Keratinocyte (primary cell): ENCODE results near the gene MACROH2A1. TPM values are rescaled to one million over a fixed set of nuclear protein-coding genes. Genes with fewer than 3 reads are reported as not detected.

Source experiments
- DNase-seq: peaks from one replicate; pipeline ENCODE4 v3.0.0-alpha.2; 2011; ENCODE audit warnings: low read depth, missing footprints, low spot score
- FAIRE-seq: peaks from 2 replicates; lab custom pipeline; 2011; peaks lifted over from hg19 to GRCh38; lab: Jason Lieb, UNC
- H2AFZ ChIP-seq: 2 replicates; pipeline ENCODE4 v1.6.0; 2012; ENCODE audit warnings: low read length, control low read depth, inconsistent platforms; ENCODE audit not compliant: control insufficient read depth
- H3K27ac ChIP-seq: 2 replicates; pipeline ENCODE4 v1.5.1; 2011; ENCODE audit warnings: low read length; ENCODE audit not compliant: control insufficient read depth, insufficient read depth
- H3K27me3 ChIP-seq: 3 replicates; pipeline ENCODE4 v1.6.0; 2011; ENCODE audit warnings: low read length; ENCODE audit not compliant: control insufficient read depth, insufficient read depth; ENCODE audit errors: extremely low read depth
- H3K36me3 ChIP-seq, 2 experiments: 2 replicates in 1 of 2; 3 replicates in 1 of 2; pipeline ENCODE4 v1.5.1; 2011; ENCODE audit warnings: low read length in 2 of 2, mild to moderate bottlenecking in 1 of 2; ENCODE audit not compliant: control insufficient read depth in 2 of 2, insufficient read depth in 2 of 2; ENCODE audit errors: extremely low read depth in 1 of 2
- H3K4me1 ChIP-seq: 3 replicates; pipeline ENCODE4 v1.5.1; 2011; ENCODE audit warnings: low read length; ENCODE audit not compliant: control insufficient read depth, insufficient read depth; ENCODE audit errors: extremely low read depth
- H3K4me2 ChIP-seq: 3 replicates; pipeline ENCODE4 v1.6.0; 2011; ENCODE audit warnings: low read depth, low read length; ENCODE audit not compliant: control insufficient read depth, insufficient read depth; ENCODE audit errors: extremely low read depth
- H3K4me3 ChIP-seq, 3 experiments: fragments of 200-600 bp in 1 of 3; sonication (generic) in 1 of 3; 2 replicates in 2 of 3; 3 replicates in 1 of 3; pipeline ENCODE4 v1.5.1; 2011 to 2016; ENCODE audit warnings: low read length in 3 of 3, mild to moderate bottlenecking in 3 of 3, control low read depth in 2 of 3, inconsistent platforms in 1 of 3, low read depth in 1 of 3, mixed read lengths in 1 of 3, mixed run types in 1 of 3, moderate library complexity in 1 of 3; ENCODE audit not compliant: control insufficient read depth in 2 of 3, insufficient read depth in 2 of 3; ENCODE audit errors: extremely low read depth in 1 of 3
- H3K79me2 ChIP-seq: 2 replicates; pipeline ENCODE4 v1.6.0; 2012; ENCODE audit warnings: low read length; ENCODE audit not compliant: control insufficient read depth, insufficient read depth
- H3K9ac ChIP-seq: 3 replicates; pipeline ENCODE4 v1.6.0; 2011; ENCODE audit warnings: low read length; ENCODE audit not compliant: control insufficient read depth, insufficient read depth; ENCODE audit errors: extremely low read depth
- H3K9me1 ChIP-seq: 3 replicates; pipeline ENCODE4 v1.6.0; 2011; ENCODE audit warnings: low read length; ENCODE audit not compliant: control insufficient read depth, insufficient read depth; ENCODE audit errors: extremely low read depth
- H3K9me3 ChIP-seq: 2 replicates; pipeline ENCODE4 v1.5.1; 2012; ENCODE audit warnings: low read depth, low read length; ENCODE audit not compliant: control insufficient read depth
- H4K20me1 ChIP-seq: 3 replicates; pipeline ENCODE4 v1.6.0; 2011; ENCODE audit warnings: low read length; ENCODE audit not compliant: control insufficient read depth, insufficient read depth; ENCODE audit errors: extremely low read depth
- EZH2 ChIP-seq: IDR thresholded peaks from one replicate; pipeline ENCODE4 v1.6.1; 2012; ENCODE audit warnings: inconsistent platforms, mild to moderate bottlenecking, low read length, moderate library complexity
- dilution Hi-C: fragments of 300-500 bp; cut with MboI; formaldehyde crosslinking; loops from one replicate; pipeline ENCODE4 v1.7.0; 2020; ENCODE audit warnings: low sequenced_read_pairs; ENCODE audit not compliant: extremely low pct_ligation_motif_present
- polyA plus RNA-seq, 5 experiments: library from polyadenylated mRNA; depleted of rRNA in 3 of 5; stranded (reverse) in 3 of 5; stranded (forward) in 1 of 5; unstranded in 1 of 5; fragments of >200 nt; gene quantifications; 1 replicate in 1 of 5; 2 replicates in 3 of 5; 3 replicates in 1 of 5; pipeline versions ENCODE4 v1.2.1 to v1.2.3, GENCODE V29; 2011 to 2012; ENCODE audit warnings: missing spikeins in 2 of 5, low read depth in 1 of 5, low replicate concordance in 1 of 5
- TF ChIP-seq, protein P1 (sequence below), 3 experiments: IDR thresholded peaks in 1 of 3; conservative IDR thresholded peaks in 1 of 3; optimal IDR thresholded peaks in 1 of 3; 2 replicates in 2 of 3; 3 replicates in 1 of 3; pipeline versions ENCODE3 to v1.5.1; 2011; ENCODE audit warnings: low read length in 3 of 3, mild to moderate bottlenecking in 3 of 3, moderate library complexity in 2 of 3, control low read depth in 1 of 3, inconsistent platforms in 1 of 3; ENCODE audit not compliant: insufficient read depth in 2 of 3; ENCODE audit errors: extremely low read depth in 1 of 3

Gene MACROH2A1
- polyA plus RNA-seq, 1 donor (not counting 4 experiments of a cell fraction or from before 2014, with no cell fraction given) = 208 TPM

- Histone ChIP-seq H3K4me3 (no peak overlapping the region), H3K4me1 (no peaks in the 10 kb centered on the region), H3K79me2 (no peaks in the 10 kb centered on the region), H3K27ac (no peak overlapping the region), H2AFZ (no peak overlapping the region), H3K36me3 (no peaks in the 10 kb centered on the region), H4K20me1 (no peaks in the 10 kb centered on the region), H3K9me3 (no peaks in the 10 kb centered on the region), H3K9ac (no peak overlapping the region), H3K9me1 (no peaks in the 10 kb centered on the region), H3K27me3 (peaks cover 4% of the 10 kb centered on the region), H3K4me2 (no peak overlapping the region)
- dilution Hi-C loops = no loop called here
- DNase-seq = no peak
- TF ChIP-seq, protein P1, sequence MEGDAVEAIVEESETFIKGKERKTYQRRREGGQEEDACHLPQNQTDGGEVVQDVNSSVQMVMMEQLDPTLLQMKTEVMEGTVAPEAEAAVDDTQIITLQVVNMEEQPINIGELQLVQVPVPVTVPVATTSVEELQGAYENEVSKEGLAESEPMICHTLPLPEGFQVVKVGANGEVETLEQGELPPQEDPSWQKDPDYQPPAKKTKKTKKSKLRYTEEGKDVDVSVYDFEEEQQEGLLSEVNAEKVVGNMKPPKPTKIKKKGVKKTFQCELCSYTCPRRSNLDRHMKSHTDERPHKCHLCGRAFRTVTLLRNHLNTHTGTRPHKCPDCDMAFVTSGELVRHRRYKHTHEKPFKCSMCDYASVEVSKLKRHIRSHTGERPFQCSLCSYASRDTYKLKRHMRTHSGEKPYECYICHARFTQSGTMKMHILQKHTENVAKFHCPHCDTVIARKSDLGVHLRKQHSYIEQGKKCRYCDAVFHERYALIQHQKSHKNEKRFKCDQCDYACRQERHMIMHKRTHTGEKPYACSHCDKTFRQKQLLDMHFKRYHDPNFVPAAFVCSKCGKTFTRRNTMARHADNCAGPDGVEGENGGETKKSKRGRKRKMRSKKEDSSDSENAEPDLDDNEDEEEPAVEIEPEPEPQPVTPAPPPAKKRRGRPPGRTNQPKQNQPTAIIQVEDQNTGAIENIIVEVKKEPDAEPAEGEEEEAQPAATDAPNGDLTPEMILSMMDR (optimal IDR thresholded peaks at IDR 0.05 in 1 of 3, IDR thresholded peaks at IDR 0.05 in 1 of 3, conservative IDR thresholded peaks at IDR 0.05 in 1 of 3; ENCODE audit: extremely low read depth in 1 of 3, insufficient read depth in 2 of 3, low read length in 3 of 3) = no peak
- FAIRE-seq = no peak
Observed at GRCh38 chr5:135319458-135319857, 79.6 kb downstream of the MACROH2A1 start.

DNA sequence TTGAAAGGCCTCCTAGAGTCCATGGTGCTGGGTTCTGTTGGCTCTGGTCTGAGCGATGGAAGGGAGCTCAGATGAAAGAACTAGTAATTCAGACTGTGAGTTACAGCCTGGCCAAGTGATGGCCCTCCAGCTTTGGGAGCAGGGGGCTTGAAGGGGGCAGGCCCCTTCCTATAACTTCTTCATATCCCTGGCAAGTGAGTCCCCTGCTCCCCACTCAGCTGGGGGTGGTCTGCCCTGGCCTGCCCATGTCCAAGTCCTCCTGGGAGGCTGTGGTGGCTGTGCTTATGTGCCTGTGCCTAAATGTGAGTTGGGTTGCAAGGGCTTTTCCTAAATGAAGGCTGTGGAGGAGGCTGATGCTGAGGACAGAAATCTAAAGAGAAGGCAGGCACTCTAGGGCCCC lies 80.1 kb downstream of the MACROH2A1 start:
- no peak for TF ChIP-seq EZH2
- TF ChIP-seq, protein P1 (optimal IDR thresholded peaks at IDR 0.05 in 1 of 3, IDR thresholded peaks at IDR 0.05 in 1 of 3, conservative IDR thresholded peaks at IDR 0.05 in 1 of 3; ENCODE audit: extremely low read depth in 1 of 3, insufficient read depth in 2 of 3, low read length in 3 of 3) = no peak
- H3K4me3 ChIP-seq = no peak overlapping the region
- H3K9ac ChIP-seq = no peak overlapping the region
- no peak for DNase-seq
- H3K9me3 ChIP-seq = no peaks in the 10 kb centered on the region
- no peak overlapping the region for H2AFZ ChIP-seq
- no peaks in the 10 kb centered on the region for H3K9me1 ChIP-seq
- peaks cover 4% of the 10 kb centered on the region for H3K27me3 ChIP-seq
- dilution Hi-C loops = no loop called here
- FAIRE-seq = no peak
- H3K4me1 ChIP-seq = no peaks in the 10 kb centered on the region
- H3K27ac ChIP-seq = no peak overlapping the region
- no peaks in the 10 kb centered on the region for H3K79me2 ChIP-seq
- no peaks in the 10 kb centered on the region for H3K36me3 ChIP-seq
- no peaks in the 10 kb centered on the region for H4K20me1 ChIP-seq
- H3K4me2 ChIP-seq = no peak overlapping the region
